H1 (cell line): ENCODE results near the gene MOGAT3. TPM values are rescaled to one million over a fixed set of nuclear protein-coding genes. Genes with fewer than 3 reads are reported as not detected.

ENCODE experiments used
- CTCF ChIA-PET: fragments of 300-600 bp; sonication (Branson Sonifier 250); formaldehyde crosslinking; loops from one replicate; lab custom pipeline; 2021; ENCODE audit not compliant: partially characterized antibody; lab: Charles Lee
- POLR2A ChIA-PET: fragments of 300-600 bp; sonication (Branson Sonifier 250); formaldehyde crosslinking; loops from one replicate; lab custom pipeline; 2021; ENCODE audit warnings: inconsistent platforms; ENCODE audit not compliant: partially characterized antibody; lab: Charles Lee
- DNase-seq, 2 experiments: peaks; one replicate each; pipeline versions ENCODE4 v3.0.0 to v3.0.0-alpha.2; 2010 to 2022; ENCODE audit warnings: low spot score in 2 of 2, low read depth in 1 of 2, mixed read lengths in 1 of 2
- FAIRE-seq: peaks from 2 replicates; lab custom pipeline; 2011; peaks lifted over from hg19 to GRCh38; lab: Jason Lieb, UNC
- H2AFZ ChIP-seq: 2 replicates; pipeline ENCODE4 v1.8.1; 2012; ENCODE audit warnings: low read length, inconsistent platforms
- H2AK5ac ChIP-seq: 2 replicates; pipeline ENCODE4 v1.6.1; 2013; ENCODE audit warnings: low read depth, low read length
- H2BK120ac ChIP-seq: replicated peaks from 2 replicates; pipeline ENCODE3; 2013; ENCODE audit warnings: low read depth, low read length, inconsistent platforms
- H2BK12ac ChIP-seq: 2 replicates; pipeline ENCODE4 v1.6.1; 2013; ENCODE audit warnings: low read depth, low read length
- H2BK15ac ChIP-seq: 2 replicates; pipeline ENCODE4 v1.6.1; 2013; ENCODE audit warnings: low read length
- H2BK20ac ChIP-seq: 2 replicates; pipeline ENCODE4 v1.6.1; 2013; ENCODE audit warnings: low read length
- H2BK5ac ChIP-seq: 2 replicates; pipeline ENCODE4 v1.6.1; 2013; ENCODE audit warnings: low read depth, low read length
- H3K14ac ChIP-seq: 2 replicates; pipeline ENCODE4 v1.6.1; 2013; ENCODE audit warnings: inconsistent platforms; ENCODE audit not compliant: insufficient read length
- H3K18ac ChIP-seq: 2 replicates; pipeline ENCODE4 v1.6.1; 2013; ENCODE audit warnings: low read length; ENCODE audit errors: extremely low read depth
- H3K23ac ChIP-seq: 2 replicates; pipeline ENCODE4 v1.6.1; 2013; ENCODE audit warnings: inconsistent platforms; ENCODE audit not compliant: insufficient read length
- H3K23me2 ChIP-seq: 2 replicates; pipeline ENCODE4 v1.6.1; 2013; ENCODE audit warnings: low read depth, low read length
- H3K27ac ChIP-seq: 2 replicates; pipeline ENCODE4 v1.6.1; 2011; ENCODE audit warnings: low read depth, low read length, inconsistent platforms
- H3K27me3 ChIP-seq, 4 experiments: replicated peaks in 1 of 4; 1 replicate in 1 of 4; 2 replicates in 3 of 4; pipeline versions ENCODE4 v1.6.1 to v1.8.1; 2011 to 2013; ENCODE audit warnings: low read length in 3 of 4, mild to moderate bottlenecking in 3 of 4, inconsistent platforms in 2 of 4, mixed read lengths in 2 of 4, moderate library complexity in 1 of 4; ENCODE audit not compliant: control insufficient read depth in 3 of 4, insufficient read depth in 3 of 4; ENCODE audit errors: extremely low read depth in 1 of 4
- H3K36me3 ChIP-seq, 4 experiments: 2 replicates each; pipeline versions ENCODE4 v1.6.1 to v1.8.1; 2011 to 2013; ENCODE audit warnings: mild to moderate bottlenecking in 4 of 4, low read length in 3 of 4, moderate library complexity in 2 of 4, control low read depth in 1 of 4, inconsistent platforms in 1 of 4; ENCODE audit not compliant: insufficient read depth in 4 of 4, control insufficient read depth in 2 of 4
- H3K4ac ChIP-seq: replicated peaks from 2 replicates; pipeline ENCODE3; 2013; ENCODE audit warnings: low read length, low read depth, mixed read lengths, inconsistent platforms; ENCODE audit not compliant: insufficient read length
- H3K4me1 ChIP-seq, 4 experiments: replicated peaks in 1 of 4; 1 replicate in 1 of 4; 2 replicates in 3 of 4; pipeline versions ENCODE4 v1.6.1 to v1.8.1; 2011 to 2013; ENCODE audit warnings: low read length in 3 of 4, inconsistent platforms in 2 of 4, mixed read lengths in 1 of 4; ENCODE audit not compliant: insufficient read depth in 4 of 4, control insufficient read depth in 3 of 4
- H3K4me2 ChIP-seq, 2 experiments: 2 replicates each; pipeline versions ENCODE4 v1.6.1 to v1.8.1; 2011 to 2013; ENCODE audit warnings: low read depth in 2 of 2, low read length in 2 of 2, control low read depth in 1 of 2, inconsistent platforms in 1 of 2, mild to moderate bottlenecking in 1 of 2; ENCODE audit not compliant: insufficient read depth in 1 of 2
- H3K4me3 ChIP-seq, 4 experiments: fragments of 200-600, 300-600 bp in 1 of 4; sonication (generic), shearing (Covaris generic), sonication (Bioruptor Twin) in 1 of 4; 2 replicates each; pipeline versions ENCODE4 v1.5.1 to v1.8.1; 2011 to 2016; ENCODE audit warnings: low read length in 4 of 4, low read depth in 3 of 4, control low read depth in 2 of 4, inconsistent platforms in 2 of 4, mild to moderate bottlenecking in 2 of 4, mixed read lengths in 1 of 4, moderate library complexity in 1 of 4; ENCODE audit not compliant: insufficient read depth in 2 of 4; ENCODE audit errors: extremely low read depth in 1 of 4
- H3K56ac ChIP-seq: replicated peaks from 2 replicates; pipeline ENCODE3; 2013; ENCODE audit warnings: low read depth, mild to moderate bottlenecking, mixed read lengths, low read length, inconsistent platforms; ENCODE audit not compliant: insufficient read length
- H3K79me1 ChIP-seq: 2 replicates; pipeline ENCODE4 v1.6.1; 2013; ENCODE audit warnings: low read depth, low read length, control low read depth
- H3K79me2 ChIP-seq, 2 experiments: 2 replicates each; pipeline versions ENCODE4 v1.6.1 to v1.8.1; 2012 to 2013; ENCODE audit warnings: low read length in 2 of 2, mild to moderate bottlenecking in 2 of 2, inconsistent platforms in 1 of 2; ENCODE audit not compliant: insufficient read depth in 2 of 2, control insufficient read depth in 1 of 2
- H3K9ac ChIP-seq, 4 experiments: replicated peaks in 1 of 4; 1 replicate in 1 of 4; 2 replicates in 3 of 4; pipeline versions ENCODE4 v1.6.1 to v1.8.1; 2011 to 2013; ENCODE audit warnings: low read depth in 3 of 4, low read length in 3 of 4, control low read depth in 2 of 4, mild to moderate bottlenecking in 2 of 4, moderate library complexity in 2 of 4, inconsistent platforms in 1 of 4; ENCODE audit errors: extremely low read depth in 1 of 4
- H3K9me3 ChIP-seq, 2 experiments: 2 replicates each; pipeline versions ENCODE4 v1.6.1 to v1.8.1; 2012 to 2013; ENCODE audit warnings: mild to moderate bottlenecking in 2 of 2, moderate library complexity in 2 of 2, control low read depth in 1 of 2, inconsistent platforms in 1 of 2, low read depth in 1 of 2, low read length in 1 of 2, mixed read lengths in 1 of 2; ENCODE audit not compliant: insufficient read depth in 2 of 2
- H4K20me1 ChIP-seq, 2 experiments: replicated peaks in 1 of 2; 2 replicates each; pipeline versions ENCODE3 to v1.8.1; 2011 to 2013; ENCODE audit warnings: inconsistent platforms in 2 of 2, low read length in 2 of 2, mild to moderate bottlenecking in 1 of 2; ENCODE audit not compliant: insufficient read depth in 2 of 2, control insufficient read depth in 1 of 2
- H4K5ac ChIP-seq: 2 replicates; pipeline ENCODE4 v1.6.1; 2013; ENCODE audit warnings: low read length, low read depth, mixed read lengths, inconsistent platforms; ENCODE audit not compliant: insufficient read length
- H4K8ac ChIP-seq: 2 replicates; pipeline ENCODE4 v1.8.0; 2013; ENCODE audit warnings: mild to moderate bottlenecking, moderate library complexity, low read length, inconsistent platforms; ENCODE audit not compliant: insufficient read depth; ENCODE audit errors: extremely low read depth
- H4K91ac ChIP-seq: replicated peaks from 2 replicates; pipeline ENCODE3; 2013; ENCODE audit warnings: low read length, mixed read lengths, inconsistent platforms; ENCODE audit not compliant: insufficient read length
- ATF2 ChIP-seq: IDR thresholded peaks from 2 replicates; pipeline ENCODE4 v1.6.1; 2012; ENCODE audit warnings: low read length, inconsistent platforms
- BACH1 ChIP-seq: IDR thresholded peaks from 2 replicates; pipeline ENCODE4 v1.6.1; 2012; ENCODE audit warnings: low read length, improper control_type of control experiment
- BCL11A ChIP-seq, 2 experiments: IDR thresholded peaks; one replicate each; pipeline ENCODE4 v1.6.1; 2011; ENCODE audit warnings: low read depth in 2 of 2, low read length in 2 of 2, mild to moderate bottlenecking in 2 of 2
- CBX8 ChIP-seq: fragments of 300-800, 300-1000 bp; sonication (generic); IDR thresholded peaks from 2 replicates; pipeline ENCODE4 v1.7.1; 2016; ENCODE audit warnings: low read depth, low read length, borderline replicate concordance
- JUND ChIP-seq: IDR thresholded peaks from 2 replicates; pipeline ENCODE4 v1.6.1; 2011; ENCODE audit warnings: mild to moderate bottlenecking, improper control_type of control experiment, low read length
- MAX ChIP-seq: IDR thresholded peaks from 2 replicates; pipeline ENCODE4 v1.6.1; 2012; ENCODE audit warnings: inconsistent platforms
- POU5F1 ChIP-seq: IDR thresholded peaks from 2 replicates; pipeline ENCODE4 v1.6.1; 2011; ENCODE audit warnings: low read depth, mild to moderate bottlenecking, low read length, moderate library complexity
- RBBP5 ChIP-seq: IDR thresholded peaks from 2 replicates; pipeline ENCODE4 v1.7.1; 2012; ENCODE audit warnings: low read depth, mild to moderate bottlenecking, inconsistent platforms, low read length, moderate library complexity, borderline replicate concordance
- SIN3A ChIP-seq, 2 experiments: IDR thresholded peaks in 1 of 2; conservative IDR thresholded peaks in 1 of 2; 2 replicates each; pipeline ENCODE4 v1.6.1; 2011 to 2012; ENCODE audit warnings: low read length in 2 of 2, improper control_type of control experiment in 1 of 2, low read depth in 1 of 2, mild to moderate bottlenecking in 1 of 2
- TCF12 ChIP-seq: IDR thresholded peaks from 2 replicates; pipeline ENCODE4 v1.6.1; 2011; ENCODE audit warnings: low read depth, mild to moderate bottlenecking, low read length
- WGBS, 2 experiments: shearing (Covaris generic) in 1 of 2; methylation state at CpG; one replicate each; pipeline versions ENCODE4 v1.1.6 to v1.1.7; 2013 to 2015; ENCODE audit warnings: low lambda C conversion rate in 2 of 2, mixed read lengths in 2 of 2, inconsistent platforms in 1 of 2, low coverage in 1 of 2, missing lambda C conversion rate in 1 of 2; ENCODE audit not compliant: insufficient replicate concordance in 2 of 2, insufficient coverage in 1 of 2, insufficient read length in 1 of 2; ENCODE audit errors: extremely low coverage in 1 of 2, missing lambda C conversion rate in 1 of 2; 5-methylcytosine and 5-hydroxymethylcytosine counted together
- polyA plus RNA-seq, 7 experiments: library from polyadenylated mRNA; depleted of rRNA in 3 of 7; stranded (reverse) in 5 of 7; unstranded in 2 of 7; fragments of >200 nt in 5 of 7; fragments of 200-250 nt in 2 of 7; gene quantifications; 1 replicate in 5 of 7; 2 replicates in 1 of 7; 4 replicates in 1 of 7; pipeline versions ENCODE4 v1.2.1 to v1.2.3, GENCODE V29; 2011 to 2013; ENCODE audit warnings: missing spikeins in 2 of 7, mixed read lengths in 2 of 7
- total RNA-seq: library from RNA; stranded (reverse); fragmentation: NEBNext Ultra II Directional; extraction: Animal tissue kit (Norgen Biotek cat#: 25700); gene quantifications from 2 replicates; pipeline ENCODE4 v1.2.1, GENCODE V29; 2021

The MOGAT3 gene
- total and polyA plus RNA-seq, 2 of the 8 experiments (the other 6 are each of a cell fraction or from before 2014, with no cell fraction given) = 0.21 to 0.82 TPM

- DNase-seq (no peak), FAIRE-seq (no peak)
- Histone ChIP-seq H4K91ac (no peak overlapping the region), H3K9ac (no peak overlapping the region), H3K36me3 (no peaks in the 10 kb centered on the region; a peak in 2 of 8 replicates), H3K14ac (no peak overlapping the region), H3K27ac (no peak overlapping the region; the same call in 1 of the 2 replicates), H2BK12ac (0 out of 2 replicates have a peak overlapping the region, but pooled peaks have one; percentile 9), H3K9me3 (no peaks in the 10 kb centered on the region), H2BK5ac (peak overlapping the region; percentile 52; the same call in 1 of the 2 replicates), H3K4ac (no peak overlapping the region), H3K4me1 (peaks cover 0 to 9% (median 4%) of the 10 kb centered on the region in 4 experiments; a peak in 5 of 7 replicates), H4K8ac (no peak overlapping the region), H2AK5ac (no peak overlapping the region), H3K23ac (no peak overlapping the region), H4K5ac (no peak overlapping the region), H2BK20ac (no peak overlapping the region), H3K27me3 (no peaks in the 10 kb centered on the region), H3K79me2 (peaks cover 0 to 16% of the 10 kb centered on the region in 2 experiments; a peak in 1 of 4 replicates), H3K4me2 (no peak overlapping the region), H3K56ac (no peak overlapping the region), H4K20me1 (peaks cover 0 to 16% of the 10 kb centered on the region in 2 experiments), H2BK15ac (no peak overlapping the region), H2BK120ac (no peak overlapping the region), H3K18ac (no peak overlapping the region), H3K79me1 (peaks cover 6% of the 10 kb centered on the region; the same call in 1 of the 2 replicates), H2AFZ (no peak overlapping the region), H3K4me3 (no peak overlapping the region), H3K23me2 (peaks cover 1% of the 10 kb centered on the region)
- CTCF ChIA-PET = interaction anchor here (1.0 to 2.0 kb wide), 6 partner anchors 17 to 264 kb away, joined by 3 to 7 read pairs (median 4); no protein-coding TSS in a partner anchor
- POLR2A ChIA-PET = interaction anchor here (1.0 to 2.3 kb wide), 2 partner anchors 34 to 71 kb away, joined by 3 to 7 read pairs; no protein-coding TSS in a partner anchor
- 91% methylated on average over 23 of the region's 27 CpGs; no CpG with 5 or more reads in 1 of the 2 experiments for WGBS, 2 experiments
- TF ChIP-seq SIN3A (conservative IDR thresholded peaks at IDR 0.05 in 1 of 2, IDR thresholded peaks at IDR 0.05 in 1 of 2; ENCODE audit: low read depth in 1 of 2, low read length in 2 of 2) (no peak), CBX8 (no peak), JUND (no peak), BCL11A (IDR thresholded peaks at IDR 0.05; ENCODE audit: low read depth in 2 of 2, low read length in 2 of 2) (no peak), RBBP5 (no peak), ATF2 (no peak), BACH1 (no peak), TCF12 (no peak), POU5F1 (no peak), MAX (no peak)
Measured at GRCh38 chr7:101239191-101239950, 38.5 kb upstream of the MOGAT3 start.
